NCI-H1417 treated with DMSO at 0.1 percent for 48 hours (cell line): ENCODE results near the gene PHACTR1.

Experiments
- DNase-seq: peaks from one replicate; lab custom pipeline; 2025; lab: John Stamatoyannopoulos, UW

The PHACTR1 gene

DNA sequence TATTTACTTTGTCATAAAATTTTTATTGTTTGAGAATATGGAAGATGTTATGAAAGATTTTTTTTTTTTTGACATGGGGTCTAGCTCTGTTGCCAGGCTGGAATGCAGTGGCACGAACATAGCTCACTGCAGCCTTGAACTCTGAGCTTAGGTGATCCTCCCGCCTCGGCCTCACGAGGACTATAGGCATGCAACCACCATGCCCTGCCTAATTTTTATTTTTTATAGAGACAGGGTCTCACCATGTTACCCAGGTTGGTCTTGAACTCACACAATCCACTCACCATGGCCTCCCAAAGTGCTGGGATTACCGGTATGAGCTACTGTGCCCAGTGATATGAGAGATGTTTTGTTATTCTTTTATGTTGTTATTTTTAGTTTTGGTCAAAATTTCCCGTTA lies 316.0 kb downstream of the PHACTR1 start:
- no peak for DNase-seq

- DNase-seq = no peak
These were observed 316.6 kb downstream of the PHACTR1 start for GRCh38 chr6:13033145-13033544.

DNA sequence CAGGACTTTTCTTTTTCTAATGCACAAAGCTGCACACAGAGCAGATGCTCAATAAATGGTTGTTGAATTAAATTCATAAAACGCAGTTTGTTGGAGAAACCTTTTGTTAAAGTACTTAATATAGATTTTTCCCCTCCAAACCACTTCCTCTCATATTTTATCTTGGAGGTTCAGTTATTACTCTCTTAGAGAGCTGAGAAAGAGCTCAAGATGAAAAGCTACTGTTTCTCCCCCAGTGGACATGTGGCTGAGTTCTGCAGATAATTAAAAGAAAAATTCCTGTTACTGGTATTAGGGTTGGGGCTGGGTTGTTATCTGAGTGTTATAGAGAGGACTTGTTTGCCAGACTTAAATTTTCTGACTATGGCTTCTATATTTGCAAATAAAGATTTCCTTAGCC lies 317.7 kb downstream of the PHACTR1 start:
- no peak for DNase-seq

DNA sequence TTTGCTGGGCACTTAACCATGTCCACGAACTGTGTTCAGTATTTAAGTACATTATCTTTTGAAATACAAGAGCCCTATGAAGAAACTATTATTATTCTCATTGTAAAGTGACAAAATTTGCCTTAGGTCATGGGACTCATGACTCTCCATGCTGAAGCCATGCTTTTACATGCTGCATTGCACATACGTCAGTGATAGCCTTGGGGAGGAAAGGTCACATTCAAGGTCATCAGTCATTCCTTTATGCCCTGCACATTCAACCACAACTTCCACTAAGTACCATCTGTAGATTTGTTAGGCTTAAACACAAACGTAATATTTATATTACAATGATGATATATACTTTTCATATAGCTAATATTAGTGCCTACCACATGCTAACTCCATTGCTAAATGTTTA lies 319.0 kb downstream of the PHACTR1 start:
- no peak for DNase-seq

DNA sequence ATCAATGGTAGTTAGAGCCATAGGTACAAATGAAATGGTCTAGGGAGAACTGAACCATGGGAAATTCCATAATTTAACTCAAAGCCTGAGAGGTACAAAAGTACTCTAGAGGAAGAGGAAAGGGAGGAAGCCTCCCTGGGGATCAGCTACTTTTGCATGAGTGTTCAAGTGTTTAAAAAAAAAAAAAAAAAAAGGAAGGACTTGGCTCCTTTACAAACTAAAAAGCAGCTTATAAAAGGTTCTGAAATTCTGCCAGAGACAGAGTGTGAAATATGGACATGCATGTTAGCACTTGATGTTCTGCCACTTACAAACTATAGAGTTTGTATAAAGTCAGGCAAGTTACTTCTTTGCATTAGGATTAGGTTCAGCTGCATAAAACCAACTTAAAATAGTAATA lies 321.7 kb downstream of the PHACTR1 start:
- DNase-seq = no peak

DNA sequence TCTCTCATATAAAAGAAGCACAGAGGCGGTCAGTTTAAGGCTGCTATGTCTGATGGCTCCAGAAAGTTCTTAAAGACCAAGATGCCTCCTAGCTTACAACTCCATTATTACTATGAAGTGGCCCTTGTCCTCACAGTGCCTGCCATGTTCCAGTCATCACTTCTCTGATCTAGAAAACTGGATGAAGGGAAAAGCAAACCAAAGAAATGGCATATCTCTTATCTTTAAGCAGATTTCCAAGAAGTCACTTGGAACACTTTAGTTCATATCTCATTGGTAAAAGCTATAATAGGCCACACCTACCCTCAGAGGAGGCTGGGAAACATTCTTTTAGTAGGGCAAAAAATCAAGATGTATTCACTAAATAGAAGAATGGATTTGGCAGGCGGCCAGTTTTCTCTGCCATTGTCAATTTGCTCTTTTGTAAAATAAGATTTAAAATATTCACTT lies 322.2 kb downstream of the PHACTR1 start:
- DNase-seq = no peak

DNA sequence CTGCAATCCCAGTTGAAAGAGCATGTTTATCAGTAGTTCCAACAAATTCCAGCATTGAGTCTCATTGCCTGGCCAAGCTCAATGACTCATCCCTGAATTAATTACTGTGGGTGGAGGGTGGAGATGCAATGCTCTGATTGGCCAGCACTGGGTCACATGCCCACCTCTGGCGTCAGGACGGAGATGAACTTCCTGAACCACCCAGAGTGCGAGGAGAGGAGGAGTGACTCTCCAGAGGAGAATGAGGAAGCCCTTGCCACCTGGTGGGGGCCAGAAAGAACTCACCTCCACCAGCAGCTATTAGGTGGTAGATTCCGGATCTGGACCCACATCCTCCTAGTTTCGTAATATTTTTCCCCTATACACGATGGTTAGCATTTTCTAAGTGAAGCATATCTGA lies 327.8 kb downstream of the PHACTR1 start:
- no peak for DNase-seq

DNA sequence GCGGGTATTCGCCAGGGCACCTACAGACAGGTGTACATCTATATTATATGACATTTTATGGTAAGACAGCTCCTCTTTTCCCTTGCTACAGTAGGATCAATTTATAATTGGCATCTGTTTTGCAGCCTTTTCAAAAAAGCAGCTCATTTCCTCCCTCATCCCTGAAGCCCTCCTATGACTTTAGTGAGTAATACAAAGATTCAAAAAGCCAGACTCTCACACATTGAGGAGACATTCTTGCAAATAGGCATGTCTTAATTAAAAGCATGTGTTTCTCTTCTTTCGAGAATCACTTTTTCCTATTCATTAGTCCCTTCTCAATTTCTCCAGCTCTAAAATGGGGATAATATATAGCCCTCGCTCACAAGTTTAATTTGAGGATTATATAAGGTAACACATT lies 328.3 kb downstream of the PHACTR1 start:
- DNase-seq = no peak

DNA sequence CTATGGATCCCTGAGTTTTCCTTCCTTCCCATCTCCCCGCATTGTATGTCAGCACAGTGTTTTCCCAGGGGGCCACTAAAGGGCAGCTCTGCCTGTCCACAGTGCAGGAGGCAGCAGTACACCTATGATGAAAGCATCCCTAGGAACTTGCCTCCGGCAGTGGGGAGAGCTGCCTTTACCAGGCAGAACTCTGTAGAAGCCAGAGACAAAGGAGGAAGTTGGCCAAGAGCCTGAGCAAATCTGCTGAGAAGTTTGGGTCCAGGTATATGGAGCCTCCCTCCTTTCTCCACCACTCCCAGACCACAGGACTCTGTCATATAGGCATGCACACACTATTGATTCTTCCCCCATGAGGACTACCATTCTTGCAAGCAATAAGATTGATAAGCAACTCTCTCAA lies 329.1 kb downstream of the PHACTR1 start:
- DNase-seq = no peak

DNA sequence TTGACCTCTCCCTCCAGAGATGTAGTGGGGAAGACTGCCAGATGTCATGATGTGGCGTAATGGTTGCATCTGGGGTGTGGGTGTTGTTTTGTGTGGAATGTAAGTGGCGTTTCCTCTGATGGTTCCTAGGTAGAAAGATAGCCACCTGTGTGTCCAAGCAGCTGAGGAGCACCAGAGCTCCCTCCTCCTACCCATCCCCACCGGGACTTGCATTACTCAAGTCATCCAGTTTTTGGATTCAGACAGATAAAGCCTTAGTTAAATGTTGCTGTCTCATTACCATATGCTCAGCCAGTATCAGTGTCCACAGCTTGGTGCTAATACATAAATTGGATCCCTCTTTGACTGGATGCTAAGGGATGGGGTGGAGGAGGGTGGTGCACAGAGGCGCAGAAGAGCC lies 329.5 kb downstream of the PHACTR1 start:
- DNase-seq = no peak

GRCh38 chr6:13048113-13048512 lies 331.5 kb downstream of the PHACTR1 start:
- DNase-seq = no peak

GRCh38 chr6:13049666-13050254 lies 333.2 kb downstream of the PHACTR1 start:
- no peak for DNase-seq

DNA sequence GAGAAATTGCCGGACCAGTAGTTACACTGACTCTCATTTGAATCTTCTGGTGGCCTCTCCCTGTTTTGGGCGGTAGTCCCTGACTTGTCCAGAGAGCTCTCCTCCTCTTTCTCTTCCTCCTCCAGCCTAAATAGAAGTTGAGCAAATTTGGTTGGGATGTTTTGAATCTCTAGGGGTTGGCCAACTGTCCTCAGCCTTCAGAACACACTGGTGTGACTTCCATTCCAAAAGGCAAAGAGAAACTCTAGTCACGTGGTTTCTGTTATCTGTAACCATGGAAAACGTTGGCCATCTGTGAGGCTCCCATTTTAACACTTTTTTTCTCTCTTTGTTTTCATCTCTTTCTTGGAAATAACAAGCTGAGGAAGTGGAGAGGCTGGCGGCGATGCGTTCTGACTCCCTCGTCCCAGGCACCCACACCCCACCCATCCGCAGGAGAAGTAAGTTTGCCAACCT lies 336.5 kb downstream of the PHACTR1 start:
- DNase-seq = no peak

DNA sequence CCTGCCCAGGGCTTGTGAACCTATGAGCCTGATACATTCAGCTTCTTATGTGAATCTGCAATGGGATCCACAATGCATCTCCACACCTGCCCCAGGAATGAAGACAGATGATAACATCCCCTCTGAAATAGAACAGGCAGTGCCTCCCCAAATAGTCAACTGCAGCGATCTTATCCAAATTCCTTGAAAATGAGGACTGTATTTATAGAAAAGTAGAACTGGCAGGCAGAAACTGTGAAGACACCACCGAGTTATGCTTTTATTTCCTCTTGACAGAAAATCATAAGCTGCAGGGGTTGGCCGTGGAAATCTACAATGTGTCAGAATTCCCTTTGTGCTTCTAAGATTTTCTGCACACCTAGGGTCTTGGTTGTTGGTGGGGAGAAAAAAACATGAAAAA lies 341.5 kb downstream of the PHACTR1 start:
- DNase-seq = no peak

- DNase-seq = no peak
These were observed 342.5 kb downstream of the PHACTR1 start for GRCh38 chr6:13059026-13059425.

- DNase-seq = no peak
These were observed 346.8 kb downstream of the PHACTR1 start for GRCh38 chr6:13063300-13063918.

DNA sequence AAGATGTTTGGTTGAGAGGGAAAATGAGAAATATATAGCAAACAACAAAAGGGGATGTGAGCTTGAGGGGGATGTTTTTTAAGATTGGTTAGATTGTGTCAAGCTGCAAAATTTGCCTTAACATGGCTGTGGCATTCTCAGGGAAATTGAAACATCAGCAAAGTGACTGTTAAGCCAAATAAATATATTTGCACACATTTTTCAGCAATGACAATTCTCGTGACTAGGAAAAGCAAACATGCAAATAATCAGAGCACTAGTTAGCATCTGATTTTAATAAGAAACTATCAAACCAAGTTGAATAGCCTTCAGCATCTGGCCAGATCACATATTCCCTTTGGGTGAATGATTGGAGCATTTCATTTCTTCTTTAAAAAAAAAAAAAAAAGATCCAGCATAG lies 349.0 kb downstream of the PHACTR1 start:
- DNase-seq = no peak

DNA sequence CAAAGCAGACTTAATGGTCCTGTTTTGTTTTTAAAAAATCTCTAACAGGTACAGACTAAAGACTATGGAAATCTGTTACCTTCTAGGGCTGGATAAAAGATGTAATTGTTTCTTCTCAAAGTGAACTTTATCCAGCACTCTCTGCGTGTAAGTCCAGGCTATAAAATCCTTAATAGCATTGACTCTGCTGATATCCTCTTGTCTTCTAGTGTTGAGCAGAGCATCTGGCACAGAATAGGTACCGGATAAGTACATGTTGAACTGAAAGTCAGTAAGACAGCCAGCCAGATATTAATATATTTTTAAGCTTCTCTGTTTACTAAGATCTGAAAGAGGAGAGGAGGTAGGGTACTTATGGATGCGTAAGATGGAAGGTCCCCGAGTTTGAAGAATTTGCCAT lies 349.5 kb downstream of the PHACTR1 start:
- DNase-seq = no peak

DNA sequence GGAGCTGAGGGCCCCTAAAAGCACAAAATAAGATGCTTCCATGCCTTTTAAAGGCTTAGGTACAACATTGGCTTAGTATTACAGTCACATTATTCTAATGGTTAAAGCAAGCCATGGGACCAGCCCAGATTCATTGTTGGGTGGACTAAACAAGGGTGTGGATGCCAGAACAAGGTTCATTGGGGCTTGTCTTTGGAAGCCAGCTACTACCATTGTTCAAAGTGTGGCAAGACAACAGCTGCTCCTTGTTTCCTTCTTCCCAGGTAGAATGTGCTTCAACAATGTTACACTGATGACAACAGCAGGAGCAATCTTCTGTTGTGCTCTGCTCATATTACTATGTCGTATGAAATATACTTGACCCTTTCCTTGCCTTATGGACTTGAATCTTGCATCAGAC lies 350.3 kb downstream of the PHACTR1 start:
- DNase-seq = no peak

DNA sequence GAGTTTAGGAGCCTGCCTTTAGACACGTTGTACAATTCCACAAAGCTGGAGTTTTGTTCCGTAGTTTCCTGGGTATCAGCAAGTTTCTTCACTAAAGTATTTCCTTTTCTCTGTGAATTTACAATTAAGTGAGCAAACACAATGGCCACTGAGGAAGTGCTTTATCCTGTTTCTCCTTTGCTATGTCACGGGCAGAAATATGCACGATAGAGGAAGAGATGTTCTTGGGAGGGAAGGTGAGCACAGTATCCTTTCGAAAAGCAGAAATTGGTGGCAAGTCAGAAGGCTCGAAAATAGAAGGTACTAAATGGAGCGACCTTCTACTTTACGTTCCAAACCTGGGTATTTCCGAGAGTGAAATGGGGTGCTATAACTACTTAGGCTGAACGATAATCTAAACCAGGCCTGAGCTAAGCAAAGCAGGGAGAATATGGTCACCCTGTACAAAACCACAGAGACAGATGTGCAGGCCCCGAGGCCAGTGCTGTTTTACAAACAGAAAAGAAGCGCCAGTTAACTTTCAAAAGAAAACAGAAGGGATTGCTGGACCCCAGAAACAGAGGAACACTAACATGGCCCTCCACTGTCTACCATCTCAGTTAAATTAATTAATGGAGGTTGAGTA lies 352.1 kb downstream of the PHACTR1 start:
- DNase-seq = no peak

GRCh38 chr6:13071550-13072345 lies 355.2 kb downstream of the PHACTR1 start:
- no peak for DNase-seq

GRCh38 chr6:13072686-13073347 lies 356.2 kb downstream of the PHACTR1 start:
- DNase-seq = no peak
